ENCODE data around the gene SNX24. TPM values are rescaled to one million over a fixed set of nuclear protein-coding genes. Genes with fewer than 3 reads are reported as not detected.

The SNX24 gene
- 1 to 10 TPM; 3.9 to 8.7 TPM for total RNA-seq

- Mint-ChIP-seq H3K27me3 (ENCODE audit: low read depth) (peaks cover 6% of the 10 kb centered on the region), H3K27ac (peak within 1 kb of the TSS; percentile 78), H3K36me3 (ENCODE audit: insufficient read depth in 2 of 2) (peaks cover 0 to under 1% of the 10 kb centered on the region in 2 donors), H3K4me3 (peak within 1 kb of the TSS; percentile 86 to 94), H3K4me1 (ENCODE audit: low read depth) (peaks cover 18% of the 10 kb centered on the region), H3K9me3 (no peaks in the 10 kb centered on the region)
- DNase-seq (peak; percentile 81), ATAC-seq (replicated peaks in 1 of 2) (peak; percentile 91)
Measured at GRCh38 chr5:122845229-122846050, at the start of gene SNX24. Gene SNX24, plus strand, starts transcription at chr5:122845613. Its CDS starts 21 bp downstream, at chr5:122845634.

- Mint-ChIP-seq H3K4me3 (no peak overlapping the region), H3K27ac (no peak overlapping the region), H3K36me3 (ENCODE audit: insufficient read depth in 2 of 2) (peaks cover 5 to 11% of the 10 kb centered on the region in 2 donors), H3K27me3 (ENCODE audit: low read depth) (no peaks in the 10 kb centered on the region), H3K4me1 (ENCODE audit: low read depth) (no peaks in the 10 kb centered on the region), H3K9me3 (no peaks in the 10 kb centered on the region)
- DNase-seq = no peak
- ATAC-seq (replicated peaks in 1 of 2) = no peak
Measured at GRCh38 chr5:122805481-122805880, 39.9 kb upstream of the SNX24 start.

GRCh38 chr5:122810405-122810804 lies 35.0 kb upstream of the SNX24 start:
- ATAC-seq (replicated peaks in 1 of 2) = no peak
- H3K36me3 Mint-ChIP-seq (ENCODE audit: insufficient read depth in 2 of 2) = peaks cover 4 to 5% of the 10 kb centered on the region in 2 donors
- no peak for DNase-seq

GRCh38 chr5:122815218-122815767 lies 30.1 kb upstream of the SNX24 start:
- DNase-seq (no peak), ATAC-seq (replicated peaks in 1 of 2) (no peak)
- peaks cover 3 to 5% of the 10 kb centered on the region in 2 donors for H3K36me3 Mint-ChIP-seq (ENCODE audit: insufficient read depth in 2 of 2)
- H3K9me3 Mint-ChIP-seq = no peaks in the 10 kb centered on the region
- no peak overlapping the region for H3K4me3 Mint-ChIP-seq
- no peak overlapping the region for H3K27ac Mint-ChIP-seq
- no peaks in the 10 kb centered on the region for H3K27me3 Mint-ChIP-seq (ENCODE audit: low read depth)
- no peaks in the 10 kb centered on the region for H3K4me1 Mint-ChIP-seq (ENCODE audit: low read depth)

More at GRCh38 chr5:122810405-122810804, 35.0 kb upstream of the SNX24 start:
- H3K27me3 Mint-ChIP-seq (ENCODE audit: low read depth) = no peaks in the 10 kb centered on the region
- H3K27ac Mint-ChIP-seq = no peak overlapping the region
- H3K4me1 Mint-ChIP-seq (ENCODE audit: low read depth) = no peaks in the 10 kb centered on the region
- H3K9me3 Mint-ChIP-seq = no peaks in the 10 kb centered on the region
- H3K4me3 Mint-ChIP-seq = no peak overlapping the region

- Mint-ChIP-seq H3K36me3 (ENCODE audit: insufficient read depth in 2 of 2) (peaks cover 3% of the 10 kb centered on the region in 2 donors), H3K4me3 (no peak overlapping the region), H3K9me3 (no peaks in the 10 kb centered on the region), H3K27ac (no peak overlapping the region), H3K27me3 (ENCODE audit: low read depth) (no peaks in the 10 kb centered on the region), H3K4me1 (ENCODE audit: low read depth) (no peaks in the 10 kb centered on the region)
- ATAC-seq (replicated peaks in 1 of 2) (no peak), DNase-seq (no peak)
Measured at GRCh38 chr5:122816756-122817155, 28.7 kb upstream of the SNX24 start.

- H3K9me3 Mint-ChIP-seq = no peaks in the 10 kb centered on the region
- peaks cover 0 to 4% of the 10 kb centered on the region in 2 donors for H3K36me3 Mint-ChIP-seq (ENCODE audit: insufficient read depth in 2 of 2)
- DNase-seq = no peak
- ATAC-seq (replicated peaks in 1 of 2) = no peak
- no peaks in the 10 kb centered on the region for H3K4me1 Mint-ChIP-seq (ENCODE audit: low read depth)
- H3K27me3 Mint-ChIP-seq (ENCODE audit: low read depth) = no peaks in the 10 kb centered on the region
- no peak overlapping the region for H3K27ac Mint-ChIP-seq
- H3K4me3 Mint-ChIP-seq = no peak overlapping the region
Measured at GRCh38 chr5:122831984-122832383, 13.4 kb upstream of the SNX24 start.

- ATAC-seq (replicated peaks in 1 of 2) (no peak), DNase-seq (no peak)
- Mint-ChIP-seq H3K4me3 (no peak overlapping the region), H3K4me1 (ENCODE audit: low read depth) (no peaks in the 10 kb centered on the region), H3K36me3 (ENCODE audit: insufficient read depth in 2 of 2) (peaks cover 0 to 1% of the 10 kb centered on the region in 2 donors), H3K27me3 (ENCODE audit: low read depth) (no peaks in the 10 kb centered on the region), H3K9me3 (no peaks in the 10 kb centered on the region), H3K27ac (no peak overlapping the region)
Measured at GRCh38 chr5:122835681-122836080, 9.7 kb upstream of the SNX24 start.

GRCh38 chr5:122836947-122837346 lies 8.5 kb upstream of the SNX24 start:
- Mint-ChIP-seq H3K4me1 (ENCODE audit: low read depth) (no peaks in the 10 kb centered on the region), H3K9me3 (no peaks in the 10 kb centered on the region), H3K27ac (no peak overlapping the region), H3K36me3 (ENCODE audit: insufficient read depth in 2 of 2) (peaks cover 0 to 1% of the 10 kb centered on the region in 2 donors), H3K27me3 (ENCODE audit: low read depth) (no peaks in the 10 kb centered on the region), H3K4me3 (no peak overlapping the region)
- DNase-seq (no peak), ATAC-seq (replicated peaks in 1 of 2) (no peak)

- H3K4me3 Mint-ChIP-seq = no peak overlapping the region
- peaks cover 0 to 1% of the 10 kb centered on the region in 2 donors for H3K36me3 Mint-ChIP-seq (ENCODE audit: insufficient read depth in 2 of 2)
- no peaks in the 10 kb centered on the region for H3K9me3 Mint-ChIP-seq
- no peak overlapping the region for H3K27ac Mint-ChIP-seq
- H3K4me1 Mint-ChIP-seq (ENCODE audit: low read depth) = peaks cover 10% of the 10 kb centered on the region
- H3K27me3 Mint-ChIP-seq (ENCODE audit: low read depth) = no peaks in the 10 kb centered on the region
- no peak for DNase-seq
- ATAC-seq (replicated peaks in 1 of 2) = no peak
Measured at GRCh38 chr5:122839731-122840130, 5.7 kb upstream of the SNX24 start.

- Mint-ChIP-seq H3K4me1 (ENCODE audit: low read depth) (peaks cover 18% of the 10 kb centered on the region), H3K36me3 (ENCODE audit: insufficient read depth in 2 of 2) (peaks cover 0 to 1% of the 10 kb centered on the region in 2 donors), H3K27me3 (ENCODE audit: low read depth) (peaks cover 6% of the 10 kb centered on the region), H3K4me3 (no peak overlapping the region), H3K9me3 (no peaks in the 10 kb centered on the region), H3K27ac (no peak overlapping the region)
- ATAC-seq (replicated peaks in 1 of 2) (no peak), DNase-seq (no peak)
Measured at GRCh38 chr5:122842016-122842580, 3.3 kb upstream of the SNX24 start.

GRCh38 chr5:122844136-122844909 lies 1.1 kb upstream of the SNX24 start:
- Mint-ChIP-seq H3K27ac (peak overlapping the region; percentile 78), H3K36me3 (ENCODE audit: insufficient read depth in 2 of 2) (peaks cover 0 to 1% of the 10 kb centered on the region in 2 donors), H3K4me1 (ENCODE audit: low read depth) (peaks cover 18% of the 10 kb centered on the region), H3K27me3 (ENCODE audit: low read depth) (peaks cover 6% of the 10 kb centered on the region), H3K4me3 (peak overlapping the region; percentile 86 to 94), H3K9me3 (no peaks in the 10 kb centered on the region)
- ATAC-seq (replicated peaks in 1 of 2) (no peak), DNase-seq (peak; percentile 6 to 10)

GRCh38 chr5:122844910-122845228 lies 544 bp upstream of the SNX24 start:
- Mint-ChIP-seq H3K36me3 (ENCODE audit: insufficient read depth in 2 of 2) (peaks cover 0 to 1% of the 10 kb centered on the region in 2 donors), H3K9me3 (no peaks in the 10 kb centered on the region), H3K4me1 (ENCODE audit: low read depth) (peaks cover 18% of the 10 kb centered on the region), H3K4me3 (peak overlapping the region; percentile 86 to 94), H3K27ac (peak overlapping the region; percentile 78), H3K27me3 (ENCODE audit: low read depth) (peaks cover 6% of the 10 kb centered on the region)
- peak in 1 of 2 donors; percentile 22 for DNase-seq
- ATAC-seq (replicated peaks in 1 of 2) = peak; percentile 6 to 10

- Mint-ChIP-seq H3K4me3 (peak overlapping the region; percentile 69 to 77), H3K4me1 (ENCODE audit: low read depth) (peaks cover 18% of the 10 kb centered on the region), H3K27me3 (ENCODE audit: low read depth) (peaks cover 6% of the 10 kb centered on the region), H3K27ac (no peak overlapping the region), H3K36me3 (ENCODE audit: insufficient read depth in 2 of 2) (no peaks in the 10 kb centered on the region), H3K9me3 (no peaks in the 10 kb centered on the region)
- DNase-seq (no peak), ATAC-seq (replicated peaks in 1 of 2) (no peak)
Measured at GRCh38 chr5:122846051-122846550, 688 bp downstream of the SNX24 start.
